CD4-positive, alpha-beta T cell (primary cell): Measurements from ENCODE around the gene RAI14. TPM values are rescaled to one million over a fixed set of nuclear protein-coding genes. Genes with fewer than 3 reads are reported as not detected.

Experiments
- ATAC-seq: fragments of 200-7000 bp; cut with Tn5 transposase; one replicate; pipeline ENCODE4 v1.10.0; 2022; ENCODE audit warnings: mild to moderate bottlenecking; ENCODE audit not compliant: poor library complexity
- CTCF ChIA-PET: fragments of 350-600 bp; sonication (Branson Sonifier 250); formaldehyde crosslinking; loops from one replicate; lab custom pipeline; 2021; ENCODE audit warnings: antibody characterized with exemption, inconsistent platforms; lab: Charles Lee
- POLR2A ChIA-PET: fragments of 350-600 bp; sonication (Branson Sonifier 250); formaldehyde crosslinking; loops from one replicate; lab custom pipeline; 2021; ENCODE audit warnings: antibody characterized with exemption, inconsistent platforms; lab: Charles Lee
- DNase-seq, 14 experiments: peaks; one replicate each; pipeline ENCODE4 v3.0.0-alpha.2; 2013 to 2020; ENCODE audit warnings: mixed read lengths in 2 of 14
- H3K27ac ChIP-seq, 2 donors: one replicate each; pipeline versions ENCODE4 v1.5.1 to v1.7.0; 2013; ENCODE audit warnings: low read length in 2 of 2, low read depth in 1 of 2, mild to moderate bottlenecking in 1 of 2
- H3K27me3 ChIP-seq, 2 experiments: 1 replicate in 1 of 2; 2 replicates in 1 of 2; pipeline versions ENCODE4 v1.6.1 to v1.7.0; 2013; ENCODE audit warnings: low read length in 2 of 2, control low read depth in 1 of 2, mild to moderate bottlenecking in 1 of 2, moderate library complexity in 1 of 2; ENCODE audit not compliant: insufficient read depth in 2 of 2, control insufficient read depth in 1 of 2
- H3K36me3 ChIP-seq: one replicate; pipeline ENCODE4 v1.6.1; 2013; ENCODE audit warnings: low read length, control low read depth; ENCODE audit not compliant: insufficient read depth
- H3K4me1 ChIP-seq: one replicate; pipeline ENCODE4 v1.6.1; 2013; ENCODE audit warnings: low read length, control low read depth; ENCODE audit not compliant: insufficient read depth
- H3K4me3 ChIP-seq: one replicate; pipeline ENCODE4 v1.5.1; 2013; ENCODE audit warnings: mild to moderate bottlenecking, low read length, moderate library complexity
- H3K9me3 ChIP-seq, 2 experiments: 1 replicate in 1 of 2; 2 replicates in 1 of 2; pipeline versions ENCODE4 v1.6.1 to v1.7.0; 2013; ENCODE audit warnings: low read length in 2 of 2, mild to moderate bottlenecking in 2 of 2, control low read depth in 1 of 2, moderate library complexity in 1 of 2; ENCODE audit not compliant: control insufficient read depth in 1 of 2, insufficient read depth in 1 of 2
- H3K27ac Mint-ChIP-seq: one replicate; pipeline ENCODE4 v1.8.0; 2020; ENCODE audit warnings: mixed read lengths
- H3K27me3 Mint-ChIP-seq: one replicate; pipeline ENCODE4 v1.8.0; 2021; ENCODE audit warnings: mixed read lengths
- H3K36me3 Mint-ChIP-seq: one replicate; pipeline ENCODE4 v1.8.0; 2021; ENCODE audit warnings: low read depth, mixed read lengths
- H3K4me1 Mint-ChIP-seq: one replicate; pipeline ENCODE4 v1.8.0; 2021; ENCODE audit warnings: low read depth, mixed read lengths
- H3K4me3 Mint-ChIP-seq: one replicate; pipeline ENCODE4 v1.8.0; 2020; ENCODE audit warnings: mild to moderate bottlenecking, mixed read lengths
- H3K9me3 Mint-ChIP-seq: one replicate; pipeline ENCODE4 v1.8.0; 2020; ENCODE audit warnings: mixed read lengths
- CTCF ChIP-seq: fragments of 200-600 bp; IDR thresholded peaks from one replicate; pipeline ENCODE4 v1.8.0; 2022; ENCODE audit warnings: antibody characterized with exemption, mild to moderate bottlenecking
- intact Hi-C, 2 experiments: fragments of 100-400 bp; cut with DNase I in 1 of 2; cut with micrococcal nuclease in 1 of 2; formaldehyde crosslinking; loops; one replicate each; pipeline versions ENCODE4 v1.15.1 to v1.9.0; 2023 to 2025; cut with DNase I, micrococcal nuclease
- total RNA-seq, 174 experiments: library from RNA in 2 of 174; stranded (reverse) in 2 of 174; gene quantifications; one replicate each; pipeline ENCODE4 v1.2.3 and lab custom pipeline; 2021 to 2026

Gene RAI14
- total RNA-seq, 2 experiments from 2014 or later = 0.20 to 0.60 TPM

GRCh38 chr5:34672196-34672595 lies 16.1 kb downstream of the RAI14 start:
- H3K27me3 Mint-ChIP-seq = peaks cover 11% of the 10 kb centered on the region
- no peak overlapping the region for H3K27ac Mint-ChIP-seq
- H3K27ac ChIP-seq = no peak overlapping the region
- H3K36me3 ChIP-seq = no peaks in the 10 kb centered on the region
- H3K9me3 Mint-ChIP-seq = no peaks in the 10 kb centered on the region
- H3K4me3 ChIP-seq = no peak overlapping the region
- CTCF ChIA-PET = no interaction called here
- no peaks in the 10 kb centered on the region for H3K9me3 ChIP-seq
- POLR2A ChIA-PET = no interaction called here
- H3K4me1 ChIP-seq = no peaks in the 10 kb centered on the region
- H3K4me3 Mint-ChIP-seq = no peak overlapping the region
- DNase-seq = no peak
- intact Hi-C loops = no loop called here
- no peaks in the 10 kb centered on the region for H3K4me1 Mint-ChIP-seq
- no peaks in the 10 kb centered on the region for H3K27me3 ChIP-seq
- TF ChIP-seq CTCF = no peak
- ATAC-seq = no peak
- H3K36me3 Mint-ChIP-seq = no peaks in the 10 kb centered on the region

DNA sequence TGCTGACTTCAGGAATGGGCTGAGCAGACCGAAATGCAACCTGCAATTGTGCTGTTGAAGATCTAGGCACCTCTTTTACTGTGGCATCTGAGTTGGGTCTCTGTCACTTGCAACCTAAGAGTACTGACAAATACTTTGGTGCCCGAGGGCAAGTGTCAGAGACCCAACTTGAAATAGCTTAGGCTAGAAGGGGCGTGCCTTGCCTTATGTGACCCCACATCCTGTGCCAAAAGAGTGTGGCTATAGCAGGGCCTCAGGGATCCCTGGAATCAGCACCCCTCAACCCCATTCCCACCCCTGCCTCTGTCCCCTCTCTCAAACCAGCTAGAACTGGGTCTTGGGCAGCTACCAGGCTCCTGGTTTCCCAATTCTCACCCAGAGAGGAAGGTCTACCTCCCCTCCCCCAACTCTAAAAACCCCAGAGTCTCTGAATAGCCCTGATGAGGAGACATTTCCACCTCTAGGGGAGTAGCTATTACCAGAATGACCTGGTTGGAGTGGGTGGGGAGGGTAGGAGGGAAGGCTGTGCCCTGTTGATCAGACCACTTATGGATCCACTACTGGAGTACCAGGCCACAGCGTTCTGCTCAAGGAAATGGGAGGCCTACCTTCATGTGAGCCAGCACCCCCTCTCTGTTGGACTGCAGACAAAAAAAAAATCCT lies 17.5 kb downstream of the RAI14 start:
- peaks cover 11% of the 10 kb centered on the region for H3K27me3 Mint-ChIP-seq
- Histone ChIP-seq H3K4me1 (no peaks in the 10 kb centered on the region), H3K9me3 (no peaks in the 10 kb centered on the region), H3K27me3 (no peaks in the 10 kb centered on the region), H3K27ac (no peak overlapping the region), H3K36me3 (no peaks in the 10 kb centered on the region), H3K4me3 (no peak overlapping the region)
- ATAC-seq = no peak
- no peaks in the 10 kb centered on the region for H3K4me1 Mint-ChIP-seq
- ChIA-PET POLR2A (no interaction called here), CTCF (no interaction called here)
- no peak overlapping the region for H3K27ac Mint-ChIP-seq
- DNase-seq = no peak
- no peaks in the 10 kb centered on the region for H3K36me3 Mint-ChIP-seq
- TF ChIP-seq CTCF = no peak
- intact Hi-C loops = no loop called here
- no peaks in the 10 kb centered on the region for H3K9me3 Mint-ChIP-seq
- H3K4me3 Mint-ChIP-seq = no peak overlapping the region

GRCh38 chr5:34674187-34674586 lies 18.1 kb downstream of the RAI14 start:
- peaks cover 11% of the 10 kb centered on the region for H3K27me3 Mint-ChIP-seq
- H3K27ac Mint-ChIP-seq = no peak overlapping the region
- no peaks in the 10 kb centered on the region for H3K9me3 ChIP-seq
- no peaks in the 10 kb centered on the region for H3K4me1 Mint-ChIP-seq
- H3K27me3 ChIP-seq = no peaks in the 10 kb centered on the region
- POLR2A ChIA-PET = no interaction called here
- intact Hi-C loops = no loop called here
- DNase-seq (no peak), ATAC-seq (no peak)
- CTCF ChIA-PET = no interaction called here
- no peak overlapping the region for H3K27ac ChIP-seq
- TF ChIP-seq CTCF = no peak
- H3K4me3 ChIP-seq = no peak overlapping the region
- no peaks in the 10 kb centered on the region for H3K36me3 ChIP-seq
- H3K4me1 ChIP-seq = no peaks in the 10 kb centered on the region
- H3K9me3 Mint-ChIP-seq = no peaks in the 10 kb centered on the region
- H3K4me3 Mint-ChIP-seq = no peak overlapping the region
- no peaks in the 10 kb centered on the region for H3K36me3 Mint-ChIP-seq
